ENCODE measurements around the gene ACTR2.

Gene ACTR2

GRCh38 chr2:65311049-65311448, 83.4 kb downstream of the ACTR2 start:
- no peak overlapping the region for H3K4me2 ChIP-seq (ENCODE audit: low read depth, low read length, poor library complexity, severe bottlenecking)
- no peaks in the 10 kb centered on the region for H3K27me3 ChIP-seq (ENCODE audit: low read length)
- H3F3A ChIP-seq (ENCODE audit: insufficient read depth): peaks cover 26% of the 10 kb centered on the region; the same call in 1 of the 2 replicates
- H3K79me2 ChIP-seq (ENCODE audit: insufficient read depth, low read length): no peaks in the 10 kb centered on the region
- H3K4me3 ChIP-seq (ENCODE audit: insufficient read depth, low read length, poor library complexity, severe bottlenecking): no peak overlapping the region
- H4K20me1 ChIP-seq (ENCODE audit: low read depth, low read length): no peaks in the 10 kb centered on the region
- no peak overlapping the region for H3K9ac ChIP-seq (ENCODE audit: low read length)
- no peaks in the 10 kb centered on the region for H3K9me3 ChIP-seq (ENCODE audit: insufficient read depth, low read length)
- TF ChIP-seq CTCF (IDR thresholded peaks at IDR 0.05; ENCODE audit: insufficient read depth, low read length, poor library complexity, severe bottlenecking): no peak
- no peak for TF ChIP-seq EZH2phosphoT487 (conservative IDR thresholded peaks at IDR 0.05; ENCODE audit: low read length)
- H2AFZ ChIP-seq (ENCODE audit: low read depth, low read length, severe bottlenecking): no peak overlapping the region
- no peaks in the 10 kb centered on the region for H3K9me2 ChIP-seq (replicated peaks; ENCODE audit: insufficient read depth, low read length)
- H3K27ac ChIP-seq (ENCODE audit: low read depth, low read length): no peak overlapping the region
- peaks cover 6% of the 10 kb centered on the region; the same call in 1 of the 2 replicates for H3K36me3 ChIP-seq (ENCODE audit: low read length)

GRCh38 chr2:65311596-65311995, 84.0 kb downstream of the ACTR2 start:
- no peak for TF ChIP-seq CTCF (IDR thresholded peaks at IDR 0.05; ENCODE audit: insufficient read depth, low read length, poor library complexity, severe bottlenecking)
- TF ChIP-seq EZH2phosphoT487 (conservative IDR thresholded peaks at IDR 0.05; ENCODE audit: low read length): no peak
- Histone ChIP-seq H4K20me1 (ENCODE audit: low read depth, low read length) (no peaks in the 10 kb centered on the region), H3F3A (ENCODE audit: insufficient read depth) (peaks cover 23% of the 10 kb centered on the region; the same call in 1 of the 2 replicates), H3K9me2 (replicated peaks; ENCODE audit: insufficient read depth, low read length) (no peaks in the 10 kb centered on the region), H3K4me3 (ENCODE audit: insufficient read depth, low read length, poor library complexity, severe bottlenecking) (no peak overlapping the region), H3K27me3 (ENCODE audit: low read length) (no peaks in the 10 kb centered on the region), H3K9ac (ENCODE audit: low read length) (no peak overlapping the region), H3K36me3 (ENCODE audit: low read length) (peaks cover 7% of the 10 kb centered on the region; the same call in 1 of the 2 replicates), H3K4me2 (ENCODE audit: low read depth, low read length, poor library complexity, severe bottlenecking) (no peak overlapping the region), H3K79me2 (ENCODE audit: insufficient read depth, low read length) (no peaks in the 10 kb centered on the region), H3K27ac (ENCODE audit: low read depth, low read length) (no peak overlapping the region), H3K9me3 (ENCODE audit: insufficient read depth, low read length) (no peaks in the 10 kb centered on the region), H2AFZ (ENCODE audit: low read depth, low read length, severe bottlenecking) (no peak overlapping the region)

- H3K4me2 ChIP-seq (ENCODE audit: low read depth, low read length, poor library complexity, severe bottlenecking): no peak overlapping the region
- no peaks in the 10 kb centered on the region for H3K27me3 ChIP-seq (ENCODE audit: low read length)
- H3K79me2 ChIP-seq (ENCODE audit: insufficient read depth, low read length): no peaks in the 10 kb centered on the region
- no peaks in the 10 kb centered on the region for H3K9me3 ChIP-seq (ENCODE audit: insufficient read depth, low read length)
- no peak overlapping the region for H3K4me3 ChIP-seq (ENCODE audit: insufficient read depth, low read length, poor library complexity, severe bottlenecking)
- peaks cover 7% of the 10 kb centered on the region; the same call in 1 of the 2 replicates for H3K36me3 ChIP-seq (ENCODE audit: low read length)
- H3K9me2 ChIP-seq (replicated peaks; ENCODE audit: insufficient read depth, low read length): no peaks in the 10 kb centered on the region
- H2AFZ ChIP-seq (ENCODE audit: low read depth, low read length, severe bottlenecking): no peak overlapping the region
- TF ChIP-seq CTCF (IDR thresholded peaks at IDR 0.05; ENCODE audit: insufficient read depth, low read length, poor library complexity, severe bottlenecking) (no peak), EZH2phosphoT487 (conservative IDR thresholded peaks at IDR 0.05; ENCODE audit: low read length) (no peak)
- H4K20me1 ChIP-seq (ENCODE audit: low read depth, low read length): no peaks in the 10 kb centered on the region
- peaks cover 23% of the 10 kb centered on the region; the same call in 1 of the 2 replicates for H3F3A ChIP-seq (ENCODE audit: insufficient read depth)
- no peak overlapping the region for H3K27ac ChIP-seq (ENCODE audit: low read depth, low read length)
- H3K9ac ChIP-seq (ENCODE audit: low read length): no peak overlapping the region
Observed at GRCh38 chr2:65313126-65313953, 85.7 kb downstream of the ACTR2 start.

Measured in SU-DHL-6 (cell line).